Measurements from ENCODE around the gene IGF1. TPM values are rescaled to one million over a fixed set of nuclear protein-coding genes. Genes with fewer than 3 reads are reported as not detected.

The IGF1 gene
- polyA plus RNA-seq, 1 of the 3 experiments (the other 2 are of a cell fraction): 0.07 TPM

- TF ChIP-seq PBX3 (IDR thresholded peaks at IDR 0.05) (no peak), GABPA (IDR thresholded peaks at IDR 0.05; ENCODE audit: low read depth) (no peak), RCOR1 (IDR thresholded peaks at IDR 0.05; ENCODE audit: low read length) (no peak), EZH2phosphoT487 (IDR thresholded peaks at IDR 0.05; ENCODE audit: borderline replicate concordance, low read depth) (no peak), RFX5 (IDR thresholded peaks at IDR 0.05; ENCODE audit: low read length) (no peak)
- Histone ChIP-seq H3K9me2 (no peaks in the 10 kb centered on the region), H3K4me3 (ENCODE audit: low read depth in 2 of 2, low read length in 1 of 2) (no peak overlapping the region), H3F3A (replicated peaks; ENCODE audit: insufficient read depth) (no peaks in the 10 kb centered on the region), H3K27me3 (ENCODE audit: insufficient read depth) (no peaks in the 10 kb centered on the region), H2AFZ (ENCODE audit: low read depth) (no peak overlapping the region), H3K9me3 (no peaks in the 10 kb centered on the region), H4K20me1 (ENCODE audit: insufficient read depth) (no peaks in the 10 kb centered on the region), H3K27ac (ENCODE audit: low read depth in 2 of 2, low read length in 1 of 2) (no peak overlapping the region), H3K4me2 (no peak overlapping the region), H3K36me3 (replicated peaks in 1 of 2; ENCODE audit: control insufficient read depth in 1 of 2, insufficient read depth in 2 of 2, low read length in 1 of 2) (no peaks in the 10 kb centered on the region), H3K79me2 (ENCODE audit: insufficient read depth) (no peaks in the 10 kb centered on the region), H3K4me1 (ENCODE audit: control insufficient read depth in 1 of 2, insufficient read depth in 2 of 2, low read depth in 1 of 2, low read length in 1 of 2) (peaks cover 0 to 25% of the 10 kb centered on the region in 2 experiments; a peak in 1 of 4 replicates), H3K9ac (no peak overlapping the region)
- 24% methylated on average over 3 of the region's 3 CpGs for WGBS (ENCODE audit: low lambda C conversion rate)
- POLR2A ChIA-PET: no interaction called here
- DNase-seq: no peak
- CTCF ChIA-PET: no interaction called here
Observed at GRCh38 chr12:102437511-102437910, 42.9 kb downstream of the IGF1 start.

- no peak overlapping the region for H3K4me3 ChIP-seq (ENCODE audit: low read depth in 2 of 2, low read length in 1 of 2)
- no peaks in the 10 kb centered on the region for H3K36me3 ChIP-seq (replicated peaks in 1 of 2; ENCODE audit: control insufficient read depth in 1 of 2, insufficient read depth in 2 of 2, low read length in 1 of 2)
- H3K9me3 ChIP-seq: no peaks in the 10 kb centered on the region
- H4K20me1 ChIP-seq (ENCODE audit: insufficient read depth): no peaks in the 10 kb centered on the region
- TF ChIP-seq FOXM1 (IDR thresholded peaks at IDR 0.05; ENCODE audit: low read depth) (no peak), REST (IDR thresholded peaks at IDR 0.05; ENCODE audit: low read depth, low read length) (no peak)
- no peak overlapping the region for H3K9ac ChIP-seq
- CTCF ChIA-PET: no interaction called here
- 4% methylated on average over 4 of the region's 4 CpGs for WGBS (ENCODE audit: low lambda C conversion rate)
- H3K79me2 ChIP-seq (ENCODE audit: insufficient read depth): no peaks in the 10 kb centered on the region
- H3F3A ChIP-seq (replicated peaks; ENCODE audit: insufficient read depth): no peaks in the 10 kb centered on the region
- H3K4me2 ChIP-seq: no peak overlapping the region
- H3K4me1 ChIP-seq (ENCODE audit: control insufficient read depth in 1 of 2, insufficient read depth in 2 of 2, low read depth in 1 of 2, low read length in 1 of 2): peaks cover 0 to 25% of the 10 kb centered on the region in 2 experiments; a peak in 1 of 4 replicates
- H3K27me3 ChIP-seq (ENCODE audit: insufficient read depth): no peaks in the 10 kb centered on the region
- no peak for DNase-seq
- no peak overlapping the region; a peak in 1 of 4 replicates for H3K27ac ChIP-seq (ENCODE audit: low read depth in 2 of 2, low read length in 1 of 2)
- POLR2A ChIA-PET: no interaction called here
- H3K9me2 ChIP-seq: no peaks in the 10 kb centered on the region
- peak overlapping the region; percentile 53; the same call in 1 of the 2 replicates for H2AFZ ChIP-seq (ENCODE audit: low read depth)
Observed at GRCh38 chr12:102436867-102437266, 43.5 kb downstream of the IGF1 start.

All from SK-N-SH (cell line).